Psoas muscle (tissue), 8 donors: Measurements from ENCODE around the gene FAM241A. TPM values are rescaled to one million over a fixed set of nuclear protein-coding genes. Genes with fewer than 3 reads are reported as not detected.

Experiments
- ATAC-seq, 4 donors: fragments of 200-7000 bp; cut with Tn5 transposase; one replicate each; pipeline ENCODE4 v1.9.1; 2020; ENCODE audit warnings: moderate library complexity in 3 of 4, mild to moderate bottlenecking in 2 of 4
- DNase-seq, 2 donors: peaks; one replicate each; pipeline ENCODE4 v3.0.0-alpha.2; 2020
- H3K27ac ChIP-seq: fragments of 200-600 bp; one replicate; pipeline ENCODE4 v1.8.0; 2022
- H3K27me3 ChIP-seq, 3 donors: fragments of 200-600 bp in 1 of 3; one replicate each; pipeline versions ENCODE4 v1.6.1 to v1.8.0; 2013 to 2022; ENCODE audit warnings: low read length in 2 of 3, mild to moderate bottlenecking in 2 of 3, moderate library complexity in 1 of 3; ENCODE audit not compliant: insufficient read depth in 3 of 3
- H3K36me3 ChIP-seq, 2 donors: fragments of 200-600 bp in 1 of 2; one replicate each; pipeline versions ENCODE4 v1.6.1 to v1.8.0; 2013 to 2022; ENCODE audit warnings: low read depth in 1 of 2, mild to moderate bottlenecking in 1 of 2, moderate library complexity in 1 of 2; ENCODE audit not compliant: insufficient read depth in 1 of 2
- H3K4me1 ChIP-seq: fragments of 200-600 bp; one replicate; pipeline ENCODE4 v1.8.0; 2022
- H3K4me3 ChIP-seq: fragments of 200-600 bp; one replicate; pipeline ENCODE4 v1.8.0; 2022; ENCODE audit warnings: mild to moderate bottlenecking
- H3K9me3 ChIP-seq: fragments of 200-600 bp; one replicate; pipeline ENCODE4 v1.8.0; 2022
- CTCF ChIP-seq: fragments of 200-600 bp; IDR thresholded peaks from one replicate; pipeline ENCODE4 v1.8.0; 2022; ENCODE audit warnings: antibody characterized with exemption
- WGBS, 3 donors: extraction: QIAGEN DNeasy Blood & Tissue Kit; methylation state at CpG; one replicate each; pipeline versions ENCODE4 v1.1.6 to v1.1.7; 2013; 5-methylcytosine and 5-hydroxymethylcytosine counted together
- intact Hi-C, 2 donors: fragments of 100-400 bp; cut with DNase I; formaldehyde crosslinking; loops; one replicate each; pipeline versions ENCODE4 v1.11.0 to v1.14.2; 2022
- polyA plus RNA-seq, 3 donors: library from polyadenylated mRNA; stranded (reverse); fragments of 200-250 nt; gene quantifications; one replicate each; pipeline ENCODE4 v1.2.3, GENCODE V29; 2013
- total RNA-seq, 4 donors: library from RNA; stranded (reverse); fragmentation: NEBNext Ultra II Directional in 2 of 4; extraction: Animal tissue kit (Norgen Biotek cat#: 25700) in 2 of 4; gene quantifications; one replicate each; pipeline versions ENCODE4 v1.2.1 to v1.2.4, GENCODE V29; 2021 to 2023
- donor health status: healthy with polysubstance abuse.
- donor health status: DM: no; HTN: no; CAD: no; lungs with moderate emphysema.
- donor health status: Bipolar disorder and iron deficiency.
- donor health status: healthy.
- donor health status: DM: yes; HTN: yes; CAD: no.
- donor health status: DM: no; HTN: no; CAD: no.
- donor health status: DM: no; HTN: no; CAD: no.
- donor health status: DM: yes; HTN: yes; CAD: no.

The FAM241A gene
- total and polyA plus RNA-seq, 7 donors = 2.6 to 6.0 (median 3.1) TPM

GRCh38 chr4:112238833-112239232, 93.6 kb downstream of the FAM241A start:
- no peak for TF ChIP-seq CTCF
- intact Hi-C loops = no loop called here

More at GRCh38 chr4:112238833-112239232, 93.6 kb downstream of the FAM241A start:
- no peak for ATAC-seq
- Histone ChIP-seq H3K4me3 (no peak overlapping the region), H3K27ac (no peak overlapping the region), H3K27me3 (no peaks in the 10 kb centered on the region), H3K9me3 (no peaks in the 10 kb centered on the region), H3K36me3 (no peaks in the 10 kb centered on the region), H3K4me1 (peaks cover 11% of the 10 kb centered on the region)
- WGBS, 3 donors = 92 to 100% (median 98%) methylated on average over 2 of the region's 2 CpGs
- DNase-seq = no peak

Other genes with a start within 250 kb of the FAM241A start
- 10 to 100 TPM in 2 of 4 donors, 1 to 10 TPM in 2; 5.3 to 12.1 (median 10.2) TPM for gene AP1AR, start 86.3 kb downstream of the FAM241A start, total RNA-seq
- gene AP1AR, start 86.3 kb downstream of the FAM241A start, polyA plus RNA-seq = 10 to 100 TPM in 1 of 3 donors, 1 to 10 TPM in 2; 5.8 to 19.8 (median 9.9) TPM
- gene TIFA, start 140.4 kb downstream of the FAM241A start, total RNA-seq = 1 to 10 TPM; 1.7 to 3.3 (median 2.2) TPM
- 1 to 10 TPM in 2 of 3 donors, under 1 TPM in 1; 1.00 to 4.2 (median 1.4) TPM for gene TIFA, start 140.4 kb downstream of the FAM241A start, polyA plus RNA-seq
- gene ALPK1, start 151.9 kb downstream of the FAM241A start, total RNA-seq = 10 to 100 TPM in 1 of 4 donors, 1 to 10 TPM in 3; 2.3 to 11.0 (median 4.0) TPM
- gene ALPK1, start 151.9 kb downstream of the FAM241A start, polyA plus RNA-seq = 1 to 10 TPM in 2 of 3 donors, under 1 TPM in 1; 0.72 to 3.1 (median 1.6) TPM